ENCODE data around the gene RNF168. TPM values are rescaled to one million over a fixed set of nuclear protein-coding genes. Genes with fewer than 3 reads are reported as not detected.

Gene RNF168
- total RNA-seq, 1 donor from 2014 or later, result 18.3 TPM

- Histone ChIP-seq H2AFZ (ENCODE audit: low read depth, low read length) (peak within 1 kb of the TSS; percentile 96), H4K20me1 (ENCODE audit: insufficient read depth, low read length) (peaks cover 36% of the 10 kb centered on the region), H3K9ac (ENCODE audit: low read length) (peak within 1 kb of the TSS; percentile 96), H3K27ac (ENCODE audit: low read depth, low read length) (peak within 1 kb of the TSS; percentile 86), H3K79me2 (ENCODE audit: insufficient read depth, low read length) (peaks cover 49% of the 10 kb centered on the region), H3K4me1 (ENCODE audit: insufficient read depth, low read length) (peaks cover 3% of the 10 kb centered on the region), H3K4me3 (ENCODE audit: insufficient read depth, low read depth, low read length) (peak within 1 kb of the TSS; percentile 85), H3K27me3 (ENCODE audit: insufficient read depth, low read length) (no peaks in the 10 kb centered on the region), H3K9me3 (ENCODE audit: insufficient read depth, low read depth, low read length) (no peaks in the 10 kb centered on the region), H3K36me3 (ENCODE audit: insufficient read depth, low read length) (no peaks in the 10 kb centered on the region), H3K4me2 (ENCODE audit: low read length) (peak within 1 kb of the TSS; percentile 99)
- Mint-ChIP-seq H3K4me3 (ENCODE audit: unreplicated experiment) (peak within 1 kb of the TSS; percentile 93), H3K9me3 (ENCODE audit: unreplicated experiment) (no peaks in the 10 kb centered on the region), H3K36me3 (ENCODE audit: low read depth, unreplicated experiment) (no peaks in the 10 kb centered on the region), H3K27me3 (ENCODE audit: low read depth, unreplicated experiment) (no peaks in the 10 kb centered on the region), H3K27ac (ENCODE audit: unreplicated experiment) (peak within 1 kb of the TSS; percentile 94), H3K4me1 (ENCODE audit: low read depth, unreplicated experiment) (peaks cover 2% of the 10 kb centered on the region)
- FAIRE-seq (no peak), DNase-seq (ENCODE audit: low read depth) (peak; percentile 78)
- TF ChIP-seq EZH2 (IDR thresholded peaks at IDR 0.05; ENCODE audit: insufficient read depth, low read length) (no peak), CTCF (IDR thresholded peaks at IDR 0.05; ENCODE audit: insufficient read depth, low read depth, low read length) (no peak)
Measured at GRCh38 chr3:196432137-196432879, 71.3 kb downstream of the RNF168 start, which contains the start of gene UBXN7. Gene UBXN7, minus strand, starts transcription at chr3:196432427. Its CDS starts 28 bp downstream, at chr3:196432399.

- H3K27me3 ChIP-seq (ENCODE audit: insufficient read depth, low read length), result no peaks in the 10 kb centered on the region
- Mint-ChIP-seq H3K4me3 (ENCODE audit: unreplicated experiment) (peak overlapping the region; percentile 93), H3K9me3 (ENCODE audit: unreplicated experiment) (no peaks in the 10 kb centered on the region), H3K27ac (ENCODE audit: unreplicated experiment) (peak overlapping the region; percentile 94), H3K27me3 (ENCODE audit: low read depth, unreplicated experiment) (no peaks in the 10 kb centered on the region), H3K36me3 (ENCODE audit: low read depth, unreplicated experiment) (no peaks in the 10 kb centered on the region), H3K4me1 (ENCODE audit: low read depth, unreplicated experiment) (peaks cover 2% of the 10 kb centered on the region)
- peak overlapping the region; percentile 85 for H3K4me3 ChIP-seq (ENCODE audit: insufficient read depth, low read depth, low read length)
- peaks cover 57% of the 10 kb centered on the region for H3K79me2 ChIP-seq (ENCODE audit: insufficient read depth, low read length)
- H3K4me2 ChIP-seq (ENCODE audit: low read length), result peak overlapping the region; percentile 99
- FAIRE-seq (no peak), DNase-seq (ENCODE audit: low read depth) (peak; percentile 61)
- H2AFZ ChIP-seq (ENCODE audit: low read depth, low read length), result peak overlapping the region; percentile 90
- peak overlapping the region; percentile 86 for H3K27ac ChIP-seq (ENCODE audit: low read depth, low read length)
- H3K9ac ChIP-seq (ENCODE audit: low read length), result peak overlapping the region; percentile 96
- peaks cover 3% of the 10 kb centered on the region for H3K4me1 ChIP-seq (ENCODE audit: insufficient read depth, low read length)
- TF ChIP-seq EZH2 (IDR thresholded peaks at IDR 0.05; ENCODE audit: insufficient read depth, low read length), result no peak
- TF ChIP-seq CTCF (IDR thresholded peaks at IDR 0.05; ENCODE audit: insufficient read depth, low read depth, low read length), result no peak
- peaks cover 44% of the 10 kb centered on the region for H4K20me1 ChIP-seq (ENCODE audit: insufficient read depth, low read length)
- no peaks in the 10 kb centered on the region for H3K36me3 ChIP-seq (ENCODE audit: insufficient read depth, low read length)
- no peaks in the 10 kb centered on the region for H3K9me3 ChIP-seq (ENCODE audit: insufficient read depth, low read depth, low read length)
Measured at GRCh38 chr3:196431181-196432136, 72.1 kb downstream of the RNF168 start.
